ENCODE measurements around the gene CSTF1.

The CSTF1 gene

GRCh38 chr20:56368351-56369134 is 23.9 kb upstream of the CSTF1 start:
- Histone ChIP-seq H3K27ac (ENCODE audit: insufficient read depth, low read length, poor library complexity, severe bottlenecking) (no peak overlapping the region), H3K4me3 (ENCODE audit: insufficient read depth, low read depth, low read length, poor library complexity, severe bottlenecking) (no peak overlapping the region), H3K9me3 (ENCODE audit: control insufficient read depth, low read length) (no peaks in the 10 kb centered on the region), H3K27me3 (replicated peaks; ENCODE audit: control insufficient read depth, insufficient read depth, low read length, poor library complexity, severe bottlenecking) (no peaks in the 10 kb centered on the region), H3K36me3 (ENCODE audit: control insufficient read depth, insufficient read depth, low read length) (peaks cover 14% of the 10 kb centered on the region), H3K4me1 (ENCODE audit: control insufficient read depth, insufficient read depth, low read length, poor library complexity, severe bottlenecking) (no peaks in the 10 kb centered on the region)
- DNase-seq, result no peak

- H3K36me3 ChIP-seq (ENCODE audit: control insufficient read depth, insufficient read depth, low read length), result peaks cover 14% of the 10 kb centered on the region
- no peaks in the 10 kb centered on the region for H3K27me3 ChIP-seq (replicated peaks; ENCODE audit: control insufficient read depth, insufficient read depth, low read length, poor library complexity, severe bottlenecking)
- DNase-seq, result no peak
- H3K4me1 ChIP-seq (ENCODE audit: control insufficient read depth, insufficient read depth, low read length, poor library complexity, severe bottlenecking), result no peaks in the 10 kb centered on the region
- H3K4me3 ChIP-seq (ENCODE audit: insufficient read depth, low read depth, low read length, poor library complexity, severe bottlenecking), result no peak overlapping the region
- no peaks in the 10 kb centered on the region for H3K9me3 ChIP-seq (ENCODE audit: control insufficient read depth, low read length)
- H3K27ac ChIP-seq (ENCODE audit: insufficient read depth, low read length, poor library complexity, severe bottlenecking), result no peak overlapping the region
Measured at GRCh38 chr20:56369179-56369578, 23.3 kb upstream of the CSTF1 start.

GRCh38 chr20:56371977-56372376 is 20.5 kb upstream of the CSTF1 start:
- no peaks in the 10 kb centered on the region for H3K27me3 ChIP-seq (replicated peaks; ENCODE audit: control insufficient read depth, insufficient read depth, low read length, poor library complexity, severe bottlenecking)
- DNase-seq, result no peak
- H3K4me3 ChIP-seq (ENCODE audit: insufficient read depth, low read depth, low read length, poor library complexity, severe bottlenecking), result no peak overlapping the region
- no peak overlapping the region for H3K27ac ChIP-seq (ENCODE audit: insufficient read depth, low read length, poor library complexity, severe bottlenecking)
- H3K36me3 ChIP-seq (ENCODE audit: control insufficient read depth, insufficient read depth, low read length), result peaks cover 3% of the 10 kb centered on the region
- no peaks in the 10 kb centered on the region for H3K4me1 ChIP-seq (ENCODE audit: control insufficient read depth, insufficient read depth, low read length, poor library complexity, severe bottlenecking)
- no peaks in the 10 kb centered on the region for H3K9me3 ChIP-seq (ENCODE audit: control insufficient read depth, low read length)

- Histone ChIP-seq H3K4me3 (ENCODE audit: insufficient read depth, low read depth, low read length, poor library complexity, severe bottlenecking) (no peak overlapping the region), H3K36me3 (ENCODE audit: control insufficient read depth, insufficient read depth, low read length) (peaks cover 3% of the 10 kb centered on the region)
Measured at GRCh38 chr20:56372850-56373249, 19.6 kb upstream of the CSTF1 start.

GRCh38 chr20:56373942-56374341 is 18.5 kb upstream of the CSTF1 start:
- Histone ChIP-seq H3K4me3 (ENCODE audit: insufficient read depth, low read depth, low read length, poor library complexity, severe bottlenecking) (no peak overlapping the region), H3K9me3 (ENCODE audit: control insufficient read depth, low read length) (no peaks in the 10 kb centered on the region), H3K36me3 (ENCODE audit: control insufficient read depth, insufficient read depth, low read length) (peaks cover 3% of the 10 kb centered on the region), H3K4me1 (ENCODE audit: control insufficient read depth, insufficient read depth, low read length, poor library complexity, severe bottlenecking) (no peaks in the 10 kb centered on the region), H3K27me3 (replicated peaks; ENCODE audit: control insufficient read depth, insufficient read depth, low read length, poor library complexity, severe bottlenecking) (no peaks in the 10 kb centered on the region), H3K27ac (ENCODE audit: insufficient read depth, low read length, poor library complexity, severe bottlenecking) (no peak overlapping the region)
- DNase-seq, result no peak

More at GRCh38 chr20:56372850-56373249, 19.6 kb upstream of the CSTF1 start:
- no peak overlapping the region for H3K27ac ChIP-seq (ENCODE audit: insufficient read depth, low read length, poor library complexity, severe bottlenecking)
- no peaks in the 10 kb centered on the region for H3K27me3 ChIP-seq (replicated peaks; ENCODE audit: control insufficient read depth, insufficient read depth, low read length, poor library complexity, severe bottlenecking)
- no peaks in the 10 kb centered on the region for H3K4me1 ChIP-seq (ENCODE audit: control insufficient read depth, insufficient read depth, low read length, poor library complexity, severe bottlenecking)
- H3K9me3 ChIP-seq (ENCODE audit: control insufficient read depth, low read length), result no peaks in the 10 kb centered on the region
- no peak for DNase-seq

GRCh38 chr20:56376331-56376730 is 16.1 kb upstream of the CSTF1 start:
- Histone ChIP-seq H3K36me3 (ENCODE audit: control insufficient read depth, insufficient read depth, low read length) (no peaks in the 10 kb centered on the region), H3K4me3 (ENCODE audit: insufficient read depth, low read depth, low read length, poor library complexity, severe bottlenecking) (no peak overlapping the region), H3K4me1 (ENCODE audit: control insufficient read depth, insufficient read depth, low read length, poor library complexity, severe bottlenecking) (no peaks in the 10 kb centered on the region), H3K27me3 (replicated peaks; ENCODE audit: control insufficient read depth, insufficient read depth, low read length, poor library complexity, severe bottlenecking) (no peaks in the 10 kb centered on the region), H3K9me3 (ENCODE audit: control insufficient read depth, low read length) (no peaks in the 10 kb centered on the region), H3K27ac (ENCODE audit: insufficient read depth, low read length, poor library complexity, severe bottlenecking) (no peak overlapping the region)
- no peak for DNase-seq

GRCh38 chr20:56378386-56378785 is 14.1 kb upstream of the CSTF1 start:
- Histone ChIP-seq H3K4me3 (ENCODE audit: insufficient read depth, low read depth, low read length, poor library complexity, severe bottlenecking) (no peak overlapping the region), H3K9me3 (ENCODE audit: control insufficient read depth, low read length) (no peaks in the 10 kb centered on the region), H3K4me1 (ENCODE audit: control insufficient read depth, insufficient read depth, low read length, poor library complexity, severe bottlenecking) (no peaks in the 10 kb centered on the region), H3K36me3 (ENCODE audit: control insufficient read depth, insufficient read depth, low read length) (no peaks in the 10 kb centered on the region), H3K27ac (ENCODE audit: insufficient read depth, low read length, poor library complexity, severe bottlenecking) (no peak overlapping the region), H3K27me3 (replicated peaks; ENCODE audit: control insufficient read depth, insufficient read depth, low read length, poor library complexity, severe bottlenecking) (no peaks in the 10 kb centered on the region)
- no peak for DNase-seq

GRCh38 chr20:56380375-56380774 is 12.1 kb upstream of the CSTF1 start:
- DNase-seq, result no peak
- Histone ChIP-seq H3K27ac (ENCODE audit: insufficient read depth, low read length, poor library complexity, severe bottlenecking) (no peak overlapping the region), H3K4me3 (ENCODE audit: insufficient read depth, low read depth, low read length, poor library complexity, severe bottlenecking) (no peak overlapping the region), H3K27me3 (replicated peaks; ENCODE audit: control insufficient read depth, insufficient read depth, low read length, poor library complexity, severe bottlenecking) (no peaks in the 10 kb centered on the region), H3K9me3 (ENCODE audit: control insufficient read depth, low read length) (no peaks in the 10 kb centered on the region), H3K4me1 (ENCODE audit: control insufficient read depth, insufficient read depth, low read length, poor library complexity, severe bottlenecking) (no peaks in the 10 kb centered on the region), H3K36me3 (ENCODE audit: control insufficient read depth, insufficient read depth, low read length) (no peaks in the 10 kb centered on the region)

- H3K4me3 ChIP-seq (ENCODE audit: insufficient read depth, low read depth, low read length, poor library complexity, severe bottlenecking), result no peak overlapping the region
- H3K27ac ChIP-seq (ENCODE audit: insufficient read depth, low read length, poor library complexity, severe bottlenecking), result no peak overlapping the region
- no peaks in the 10 kb centered on the region for H3K36me3 ChIP-seq (ENCODE audit: control insufficient read depth, insufficient read depth, low read length)
- no peak for DNase-seq
- no peaks in the 10 kb centered on the region for H3K4me1 ChIP-seq (ENCODE audit: control insufficient read depth, insufficient read depth, low read length, poor library complexity, severe bottlenecking)
- H3K27me3 ChIP-seq (replicated peaks; ENCODE audit: control insufficient read depth, insufficient read depth, low read length, poor library complexity, severe bottlenecking), result no peaks in the 10 kb centered on the region
- no peaks in the 10 kb centered on the region for H3K9me3 ChIP-seq (ENCODE audit: control insufficient read depth, low read length)
Measured at GRCh38 chr20:56381501-56381900, 10.9 kb upstream of the CSTF1 start.

- Histone ChIP-seq H3K27ac (ENCODE audit: insufficient read depth, low read length, poor library complexity, severe bottlenecking) (no peak overlapping the region), H3K27me3 (replicated peaks; ENCODE audit: control insufficient read depth, insufficient read depth, low read length, poor library complexity, severe bottlenecking) (no peaks in the 10 kb centered on the region), H3K4me3 (ENCODE audit: insufficient read depth, low read depth, low read length, poor library complexity, severe bottlenecking) (no peak overlapping the region), H3K4me1 (ENCODE audit: control insufficient read depth, insufficient read depth, low read length, poor library complexity, severe bottlenecking) (no peaks in the 10 kb centered on the region), H3K36me3 (ENCODE audit: control insufficient read depth, insufficient read depth, low read length) (no peaks in the 10 kb centered on the region), H3K9me3 (ENCODE audit: control insufficient read depth, low read length) (no peaks in the 10 kb centered on the region)
- DNase-seq, result no peak
Measured at GRCh38 chr20:56382696-56383095, 9.7 kb upstream of the CSTF1 start.

Data from effector memory CD4-positive, alpha-beta T cell (primary cell).